GM19468 (cell line): ENCODE data around the gene SMC1B.

Experiments
- ATAC-seq: cut with Tn5 transposase; IDR thresholded peaks from one replicate; pipeline ENCODE4 v1.9.1; 2021; ENCODE audit warnings: mild to moderate bottlenecking, moderate library complexity, moderate number of reproducible peaks; ENCODE audit not compliant: unreplicated experiment; ENCODE audit errors: extremely low read depth

SMC1B gene

GRCh38 chr22:45324311-45324711 is 89.1 kb downstream of the SMC1B start:
- ATAC-seq: no peak

GRCh38 chr22:45323695-45324094 is 89.7 kb downstream of the SMC1B start:
- ATAC-seq: no peak

- no peak for ATAC-seq
These were observed 90.4 kb downstream of the SMC1B start for GRCh38 chr22:45322873-45323525.

- ATAC-seq: no peak
These were observed 91.6 kb downstream of the SMC1B start for GRCh38 chr22:45321827-45322226.

- no peak for ATAC-seq
These were observed 92.9 kb downstream of the SMC1B start for GRCh38 chr22:45320357-45320976.

- ATAC-seq: no peak
These were observed 94.1 kb downstream of the SMC1B start for GRCh38 chr22:45319324-45319685.

GRCh38 chr22:45318558-45319323 is 94.7 kb downstream of the SMC1B start:
- ATAC-seq: no peak

- ATAC-seq: peak; percentile 28
These were observed 95.2 kb downstream of the SMC1B start for GRCh38 chr22:45318168-45318557.

- no peak for ATAC-seq
These were observed 95.7 kb downstream of the SMC1B start for GRCh38 chr22:45317551-45318167.

GRCh38 chr22:45316796-45317526 is 96.4 kb downstream of the SMC1B start:
- ATAC-seq: no peak

- no peak for ATAC-seq
These were observed 98.6 kb downstream of the SMC1B start for GRCh38 chr22:45314786-45315185.

- no peak for ATAC-seq
These were observed 99.2 kb downstream of the SMC1B start for GRCh38 chr22:45314054-45314721.

- ATAC-seq: no peak
These were observed 100.5 kb downstream of the SMC1B start for GRCh38 chr22:45312856-45313255.

- no peak for ATAC-seq
These were observed 101.0 kb downstream of the SMC1B start for GRCh38 chr22:45312415-45312814.

- ATAC-seq: no peak
These were observed 102.3 kb downstream of the SMC1B start for GRCh38 chr22:45310977-45311531.

GRCh38 chr22:45310331-45310976 is 102.9 kb downstream of the SMC1B start:
- no peak for ATAC-seq

- ATAC-seq: peak; percentile 54
These were observed 103.8 kb downstream of the SMC1B start, which contains the start of gene FAM118A for GRCh38 chr22:45309422-45310227. TSS of gene FAM118A (plus strand) at chr22:45309934. CDS start at chr22:45322380, 12,446 bp downstream.

- ATAC-seq: no peak
These were observed 104.4 kb downstream of the SMC1B start for GRCh38 chr22:45308957-45309421.
